GM19238 (cell line): Measurements from ENCODE around the gene AK3.
A peak's percentile ranks its signal among the peaks of the same experiment; 100 is the strongest.
"Not testable (repeated sequence)": the region's sequence is repeated elsewhere in the genome, so short reads cannot be mapped to it uniquely, and the experiment has no call there.

ENCODE experiments used
- DNase-seq: peaks from one replicate; pipeline ENCODE4 v3.0.0; 2011; ENCODE audit warnings: low spot score; ENCODE audit not compliant: insufficient read length

AK3 gene

GRCh38 chr9:4667681-4668080, 73.3 kb downstream of the AK3 start:
- DNase-seq = no peak

- DNase-seq = no peak
Measured at GRCh38 chr9:4666042-4666699, 74.8 kb downstream of the AK3 start, which contains the start of gene SPATA6L. Gene SPATA6L (minus strand): TSS chr9:4666480. CDS start chr9:4666250, 230 bp downstream.

- DNase-seq = no peak
Measured at GRCh38 chr9:4665357-4665756, 75.6 kb downstream of the AK3 start.

GRCh38 chr9:4663956-4664355, 77.0 kb downstream of the AK3 start:
- DNase-seq = no peak

GRCh38 chr9:4662989-4663792, 77.8 kb downstream of the AK3 start:
- DNase-seq = no peak

- DNase-seq = peak; percentile 77
Measured at GRCh38 chr9:4662108-4662988, 78.7 kb downstream of the AK3 start, which contains the start of gene PLPP6. Gene PLPP6 (plus strand): TSS chr9:4662294. CDS start chr9:4662376, 82 bp downstream.

- no peak for DNase-seq
Measured at GRCh38 chr9:4661611-4662010, 79.4 kb downstream of the AK3 start.

GRCh38 chr9:4661165-4661564, 79.8 kb downstream of the AK3 start:
- no peak for DNase-seq

- DNase-seq = not testable (repeated sequence)
Measured at GRCh38 chr9:4660665-4661064, 80.3 kb downstream of the AK3 start.
